Measurements from ENCODE around the gene ZFYVE9. TPM values are rescaled to one million over a fixed set of nuclear protein-coding genes. Genes with fewer than 3 reads are reported as not detected.

The ZFYVE9 gene
- total RNA-seq, 1 experiment from 2014 or later = 14.2 TPM

DNA sequence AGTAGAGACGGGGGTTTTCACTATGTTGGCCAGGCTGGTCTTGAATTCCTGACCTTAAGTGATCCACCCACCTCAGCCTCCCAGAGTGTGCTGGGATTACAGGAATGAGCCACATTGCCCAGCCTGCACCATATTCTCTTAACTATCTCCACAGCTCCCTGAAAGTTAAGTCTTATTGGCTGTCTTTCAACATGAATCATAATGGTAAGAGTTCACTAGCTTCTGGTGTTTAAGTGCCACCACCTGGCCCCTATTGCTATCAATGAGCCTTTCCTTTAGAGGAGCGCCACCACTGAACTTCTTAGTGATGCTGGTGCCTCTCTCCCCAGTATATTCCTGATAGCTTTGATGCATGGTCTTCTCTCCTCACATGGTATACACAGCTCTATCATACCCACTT, 15.7 kb downstream of the ZFYVE9 start (continued):
- TF ChIP-seq EGR1 (IDR thresholded peaks at IDR 0.05; ENCODE audit: low read depth) (no peak), CEBPB (IDR thresholded peaks at IDR 0.05; ENCODE audit: low read depth) (no peak), SRF (IDR thresholded peaks at IDR 0.05; ENCODE audit: low read depth) (no peak), CBX3 (IDR thresholded peaks at IDR 0.05; ENCODE audit: low read depth) (no peak)
- TF ChIP-seq, protein P1, sequence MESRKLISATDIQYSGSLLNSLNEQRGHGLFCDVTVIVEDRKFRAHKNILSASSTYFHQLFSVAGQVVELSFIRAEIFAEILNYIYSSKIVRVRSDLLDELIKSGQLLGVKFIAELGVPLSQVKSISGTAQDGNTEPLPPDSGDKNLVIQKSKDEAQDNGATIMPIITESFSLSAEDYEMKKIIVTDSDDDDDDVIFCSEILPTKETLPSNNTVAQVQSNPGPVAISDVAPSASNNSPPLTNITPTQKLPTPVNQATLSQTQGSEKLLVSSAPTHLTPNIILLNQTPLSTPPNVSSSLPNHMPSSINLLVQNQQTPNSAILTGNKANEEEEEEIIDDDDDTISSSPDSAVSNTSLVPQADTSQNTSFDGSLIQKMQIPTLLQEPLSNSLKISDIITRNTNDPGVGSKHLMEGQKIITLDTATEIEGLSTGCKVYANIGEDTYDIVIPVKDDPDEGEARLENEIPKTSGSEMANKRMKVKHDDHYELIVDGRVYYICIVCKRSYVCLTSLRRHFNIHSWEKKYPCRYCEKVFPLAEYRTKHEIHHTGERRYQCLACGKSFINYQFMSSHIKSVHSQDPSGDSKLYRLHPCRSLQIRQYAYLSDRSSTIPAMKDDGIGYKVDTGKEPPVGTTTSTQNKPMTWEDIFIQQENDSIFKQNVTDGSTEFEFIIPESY (IDR thresholded peaks at IDR 0.05; ENCODE audit: extremely low read depth, insufficient replicate concordance, low read length) = no peak

DNA sequence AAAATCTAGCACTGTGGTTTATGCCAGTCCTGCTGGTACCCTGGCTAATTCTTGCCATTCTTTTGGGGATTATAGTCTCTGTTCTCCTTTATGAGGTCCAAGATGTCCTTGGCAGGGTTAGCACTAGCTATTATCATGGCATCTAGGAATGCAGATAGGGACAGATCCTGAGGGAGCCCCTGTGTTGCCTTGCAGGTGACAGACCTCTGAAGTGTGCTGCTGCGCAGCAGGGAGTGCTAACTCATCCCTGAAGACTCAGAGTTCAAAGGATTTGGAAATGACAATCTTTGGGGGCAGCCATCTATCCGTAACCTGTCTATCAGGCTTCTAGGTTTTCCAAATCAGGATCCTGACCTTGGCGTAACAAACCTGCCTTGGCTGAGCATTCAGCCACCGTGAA, 16.3 kb downstream of the ZFYVE9 start:
- H3K79me2 ChIP-seq (ENCODE audit: insufficient read depth, low read length) = peaks cover 32% of the 10 kb centered on the region
- H2AFZ ChIP-seq (ENCODE audit: low read depth, low read length, poor library complexity, severe bottlenecking) = no peak overlapping the region
- H3K36me3 ChIP-seq (ENCODE audit: control insufficient read depth in 1 of 2, insufficient read depth in 2 of 2, low read length in 2 of 2) = no peaks in the 10 kb centered on the region
- H3K4me1 ChIP-seq (ENCODE audit: control insufficient read depth in 1 of 2, insufficient read depth in 2 of 2, low read length in 2 of 2) = peaks cover 32 to 39% of the 10 kb centered on the region in 2 experiments
- H3K9me3 ChIP-seq (ENCODE audit: control insufficient read depth in 1 of 2, insufficient read depth in 1 of 2, low read depth in 1 of 2, low read length in 2 of 2) = no peaks in the 10 kb centered on the region
- RAD21 ChIA-PET (ENCODE audit: low non-redundant PET in 1 of 2, low total read pairs in 2 of 2, uncharacterized antibody in 2 of 2, unreplicated experiment in 2 of 2) = no interaction called here
- POLR2A ChIA-PET = no interaction called here
- intact Hi-C loops (cut with micrococcal nuclease) = no loop called here
- H3K9ac ChIP-seq (ENCODE audit: low read length) = peak overlapping the region; percentile 18
- ATAC-seq = peak; percentile 90
- DNase-seq (ENCODE audit: low read depth, low spot score) = no peak
- no TSS peak for BruUV-seq (replicated peaks)
- no peaks in the 10 kb centered on the region for H3K27me3 ChIP-seq (ENCODE audit: insufficient read depth, low read length)
- H3K9me2 ChIP-seq (ENCODE audit: insufficient read depth) = no peaks in the 10 kb centered on the region
- peak overlapping the region; percentile 78 for H3K4me2 ChIP-seq (ENCODE audit: low read length)
- peaks cover 3% of the 10 kb centered on the region; the same call in 1 of the 2 replicates for H4K20me1 ChIP-seq (ENCODE audit: insufficient read depth)
- TF ChIP-seq TCF7L2 (IDR thresholded peaks at IDR 0.05; ENCODE audit: borderline replicate concordance, extremely low read depth, insufficient read depth, insufficient read length) (peak; percentile 87), ELF1 (IDR thresholded peaks at IDR 0.05; ENCODE audit: borderline replicate concordance, low read depth) (no peak)
- CTCF ChIA-PET = no interaction called here
- H3K27ac ChIP-seq (ENCODE audit: low read depth, low read length) = peak overlapping the region; percentile 37; the same call in 1 of the 2 replicates
- peak overlapping the region; percentile 5 to 31; a peak in 2 of 4 replicates for H3K4me3 ChIP-seq (replicated peaks in 1 of 2; ENCODE audit: low read depth in 1 of 2, low read length in 2 of 2)

Measured in HCT116 (cell line).